Naive thymus-derived CD4-positive, alpha-beta T cell (primary cell): ENCODE results near the gene TRIM26. TPM values are rescaled to one million over a fixed set of nuclear protein-coding genes. Genes with fewer than 3 reads are reported as not detected.

ENCODE experiments used
- ATAC-seq: fragments of 150-1000 bp; cut with Tn5 transposase; 2 replicates; pipeline ENCODE4 v1.10.0; 2021; ENCODE audit warnings: mild to moderate bottlenecking, moderate library complexity
- CTCF ChIA-PET: fragments of 350-600 bp; sonication (Branson Sonifier 250); formaldehyde crosslinking; loops from one replicate; lab custom pipeline; 2021; ENCODE audit warnings: antibody characterized with exemption; lab: Charles Lee
- POLR2A ChIA-PET: fragments of 350-600 bp; sonication (Branson Sonifier 250); formaldehyde crosslinking; loops from one replicate; lab custom pipeline; 2021; ENCODE audit warnings: antibody characterized with exemption, inconsistent platforms; lab: Charles Lee
- DNase-seq, 9 donors: peaks; one replicate each; pipeline versions ENCODE4 v3.0.0 to v3.0.0-alpha.2; 2020 to 2022; ENCODE audit warnings: mixed read lengths in 1 of 9
- H3K27ac ChIP-seq: one replicate; pipeline ENCODE4 v1.7.0; 2013; ENCODE audit warnings: mild to moderate bottlenecking, low read depth, low read length, moderate library complexity
- H3K27me3 ChIP-seq, 2 donors: one replicate each; pipeline ENCODE4 v1.7.0; 2013; ENCODE audit warnings: low read length in 2 of 2, mild to moderate bottlenecking in 2 of 2, moderate library complexity in 2 of 2; ENCODE audit not compliant: control insufficient read depth in 2 of 2, insufficient read depth in 2 of 2
- H3K36me3 ChIP-seq, 3 experiments: 1 replicate in 2 of 3; 2 replicates in 1 of 3; pipeline ENCODE4 v1.7.0; 2013; ENCODE audit warnings: low read length in 3 of 3, mild to moderate bottlenecking in 3 of 3, moderate library complexity in 1 of 3; ENCODE audit not compliant: insufficient read depth in 3 of 3, control insufficient read depth in 2 of 3
- H3K4me1 ChIP-seq, 2 donors: one replicate each; pipeline ENCODE4 v1.7.0; 2013; ENCODE audit warnings: low read length in 2 of 2, mild to moderate bottlenecking in 2 of 2, moderate library complexity in 1 of 2; ENCODE audit not compliant: control insufficient read depth in 2 of 2, insufficient read depth in 2 of 2
- H3K4me3 ChIP-seq: 2 replicates; pipeline ENCODE4 v1.7.0; 2013; ENCODE audit warnings: mild to moderate bottlenecking, low read length
- H3K9me3 ChIP-seq, 3 experiments: 1 replicate in 2 of 3; 2 replicates in 1 of 3; pipeline ENCODE4 v1.7.0; 2013; ENCODE audit warnings: low read length in 3 of 3; ENCODE audit not compliant: control insufficient read depth in 2 of 3
- H3K27ac Mint-ChIP-seq, 9 donors: one replicate each; pipeline ENCODE4 v1.8.0; 2020 to 2022; ENCODE audit warnings: mixed read lengths in 9 of 9, mild to moderate bottlenecking in 8 of 9, moderate library complexity in 5 of 9, inconsistent platforms in 2 of 9
- H3K27me3 Mint-ChIP-seq, 5 donors: one replicate each; pipeline ENCODE4 v1.8.0; 2021 to 2022; ENCODE audit warnings: mixed read lengths in 5 of 5, mild to moderate bottlenecking in 1 of 5
- H3K36me3 Mint-ChIP-seq, 5 donors: one replicate each; pipeline ENCODE4 v1.8.0; 2020 to 2022; ENCODE audit warnings: mixed read lengths in 5 of 5, mild to moderate bottlenecking in 3 of 5, inconsistent platforms in 1 of 5
- H3K4me1 Mint-ChIP-seq, 7 donors: one replicate each; pipeline ENCODE4 v1.8.0; 2020 to 2022; ENCODE audit warnings: mixed read lengths in 7 of 7, mild to moderate bottlenecking in 3 of 7, inconsistent platforms in 1 of 7
- H3K4me3 Mint-ChIP-seq, 10 donors: one replicate each; pipeline ENCODE4 v1.8.0; 2020 to 2022; ENCODE audit warnings: mild to moderate bottlenecking in 10 of 10, mixed read lengths in 10 of 10, moderate library complexity in 6 of 10, inconsistent platforms in 2 of 10
- H3K9me3 Mint-ChIP-seq, 11 donors: one replicate each; pipeline ENCODE4 v1.8.0; 2020 to 2022; ENCODE audit warnings: mixed read lengths in 11 of 11, mild to moderate bottlenecking in 4 of 11, inconsistent platforms in 1 of 11, moderate library complexity in 1 of 11
- intact Hi-C, 2 donors: fragments of 100-400 bp; cut with micrococcal nuclease; formaldehyde crosslinking; loops; one replicate each; pipeline ENCODE4 v1.15.1; 2023
- polyA plus RNA-seq, 2 donors: library from polyadenylated mRNA; unstranded; fragments of 300-500 nt; fragmentation: Illumina TruSeq; gene quantifications; one replicate each; pipeline ENCODE4 v1.2.3, GENCODE V29; 2021
- total RNA-seq, 6 experiments: library from RNA in 5 of 6; stranded (reverse) in 5 of 6; gene quantifications; 1 replicate in 5 of 6; 2 replicates in 1 of 6; pipeline ENCODE4 v1.2.3 and lab custom pipeline; 2021 to 2026

Gene TRIM26
- total and polyA plus RNA-seq, 7 experiments from 2014 or later: 23.0 to 73.1 (median 47.6) TPM

- no peak overlapping the region for H3K27ac ChIP-seq
- Mint-ChIP-seq H3K27ac (peak overlapping the region in 2 of 9 donors; percentile 2 to 53), H3K36me3 (peaks cover 4 to 52% (median 32%) of the 10 kb centered on the region in 5 donors), H3K9me3 (peaks cover 0 to 5% (median 0%) of the 10 kb centered on the region in 11 donors), H3K4me3 (no peak overlapping the region), H3K4me1 (peaks cover 0 to 12% (median 0%) of the 10 kb centered on the region in 7 donors), H3K27me3 (peaks cover 0 to under 1% (median 0%) of the 10 kb centered on the region in 5 donors)
- H3K9me3 ChIP-seq: no peaks in the 10 kb centered on the region
- ATAC-seq (no peak), DNase-seq (no peak)
- H3K4me1 ChIP-seq: no peaks in the 10 kb centered on the region
- intact Hi-C loops: no loop called here
- H3K4me3 ChIP-seq: no peak overlapping the region
- ChIA-PET POLR2A (interaction anchor here (1.2 kb wide), 1 partner anchor 27 kb away, joined by 3 read pairs; the partner anchor contains the start of gene TRIM26), CTCF (no interaction called here)
- H3K36me3 ChIP-seq: peaks cover 11 to 61% (median 12%) of the 10 kb centered on the region in 3 experiments
- H3K27me3 ChIP-seq: no peaks in the 10 kb centered on the region
Observed at GRCh38 chr6:30185846-30186484, 27.2 kb downstream of the TRIM26 start.

- peak overlapping the region in 6 of 9 donors; percentile 2 to 68 (median 40) for H3K27ac Mint-ChIP-seq
- H3K4me3 Mint-ChIP-seq: no peak overlapping the region
- Histone ChIP-seq H3K27ac (no peak overlapping the region), H3K36me3 (peaks cover 2 to 46% (median 8%) of the 10 kb centered on the region in 3 experiments), H3K9me3 (no peaks in the 10 kb centered on the region), H3K4me1 (no peaks in the 10 kb centered on the region), H3K27me3 (no peaks in the 10 kb centered on the region), H3K4me3 (no peak overlapping the region)
- peaks cover 0 to 11% (median 4%) of the 10 kb centered on the region in 11 donors for H3K9me3 Mint-ChIP-seq
- ChIA-PET POLR2A (interaction anchor here (1.2 kb wide), 1 partner anchor 29 kb away, joined by 3 read pairs; the partner anchor contains the start of gene TRIM26), CTCF (no interaction called here)
- ATAC-seq: no peak
- H3K27me3 Mint-ChIP-seq: peaks cover 2 to 7% (median 4%) of the 10 kb centered on the region in 5 donors
- H3K36me3 Mint-ChIP-seq: peaks cover 4 to 41% (median 25%) of the 10 kb centered on the region in 5 donors
- intact Hi-C loops: no loop called here
- DNase-seq: no peak
- H3K4me1 Mint-ChIP-seq: peaks cover 0 to 12% (median 0%) of the 10 kb centered on the region in 7 donors
Observed at GRCh38 chr6:30184417-30185031, 28.7 kb downstream of the TRIM26 start.

GRCh38 chr6:30180145-30180544 lies 33.1 kb downstream of the TRIM26 start:
- H3K4me3 ChIP-seq: no peak overlapping the region
- intact Hi-C loops: no loop called here
- peaks cover 40 to 45% (median 43%) of the 10 kb centered on the region in 5 donors for H3K27me3 Mint-ChIP-seq
- H3K36me3 ChIP-seq: peaks cover 0 to 10% (median 0%) of the 10 kb centered on the region in 3 experiments
- ATAC-seq (no peak), DNase-seq (no peak)
- H3K9me3 ChIP-seq: no peaks in the 10 kb centered on the region
- H3K27me3 ChIP-seq: peaks cover 0 to 4% of the 10 kb centered on the region in 2 donors
- H3K4me3 Mint-ChIP-seq: no peak overlapping the region
- no peak overlapping the region for H3K27ac Mint-ChIP-seq
- peaks cover 4 to 16% (median 7%) of the 10 kb centered on the region in 5 donors for H3K36me3 Mint-ChIP-seq
- H3K4me1 ChIP-seq: no peaks in the 10 kb centered on the region
- ChIA-PET CTCF (interaction anchor here (0.6 kb wide), 1 partner anchor 48 kb away, joined by 3 read pairs; no protein-coding TSS in a partner anchor), POLR2A (interaction anchor here (0.7 kb wide), 1 partner anchor 1494 kb away, joined by 3 read pairs; no protein-coding TSS in a partner anchor)
- H3K27ac ChIP-seq: no peak overlapping the region
- peaks cover 0 to 12% (median 0%) of the 10 kb centered on the region in 7 donors for H3K4me1 Mint-ChIP-seq
- H3K9me3 Mint-ChIP-seq: peaks cover 0 to 18% (median 11%) of the 10 kb centered on the region in 11 donors

- Mint-ChIP-seq H3K9me3 (peaks cover 0 to 18% (median 11%) of the 10 kb centered on the region in 11 donors), H3K4me3 (no peak overlapping the region), H3K27ac (no peak overlapping the region), H3K36me3 (peaks cover 0 to 11% (median 0%) of the 10 kb centered on the region in 5 donors), H3K27me3 (peaks cover 52 to 57% (median 55%) of the 10 kb centered on the region in 5 donors), H3K4me1 (peaks cover 0 to 12% (median 0%) of the 10 kb centered on the region in 7 donors)
- Histone ChIP-seq H3K36me3 (no peaks in the 10 kb centered on the region), H3K9me3 (no peaks in the 10 kb centered on the region), H3K27ac (no peak overlapping the region), H3K4me1 (no peaks in the 10 kb centered on the region), H3K4me3 (no peak overlapping the region), H3K27me3 (peaks cover 0 to 4% of the 10 kb centered on the region in 2 donors)
- intact Hi-C loops: no loop called here
- ATAC-seq (no peak), DNase-seq (no peak)
- CTCF ChIA-PET: no interaction called here
- POLR2A ChIA-PET: no interaction called here
Observed at GRCh38 chr6:30178837-30179236, 34.4 kb downstream of the TRIM26 start.

GRCh38 chr6:30175765-30176164 lies 37.4 kb downstream of the TRIM26 start:
- intact Hi-C loops: no loop called here
- ATAC-seq (no peak), DNase-seq (no peak)
- no peak overlapping the region for H3K4me3 ChIP-seq
- Mint-ChIP-seq H3K4me1 (peaks cover 0 to 7% (median 2%) of the 10 kb centered on the region in 7 donors), H3K4me3 (no peak overlapping the region), H3K9me3 (peaks cover 0 to 15% (median 9%) of the 10 kb centered on the region in 11 donors), H3K27me3 (peaks cover 73 to 81% (median 78%) of the 10 kb centered on the region in 5 donors), H3K27ac (no peak overlapping the region), H3K36me3 (peaks cover 0 to 11% (median 0%) of the 10 kb centered on the region in 5 donors)
- ChIA-PET POLR2A (no interaction called here), CTCF (no interaction called here)
- H3K9me3 ChIP-seq: no peaks in the 10 kb centered on the region
- H3K36me3 ChIP-seq: no peaks in the 10 kb centered on the region
- H3K4me1 ChIP-seq: peaks cover 0 to 3% of the 10 kb centered on the region in 2 donors
- H3K27me3 ChIP-seq: peaks cover 5 to 8% of the 10 kb centered on the region in 2 donors
- no peak overlapping the region for H3K27ac ChIP-seq

- Histone ChIP-seq H3K9me3 (no peaks in the 10 kb centered on the region), H3K4me3 (no peak overlapping the region), H3K4me1 (peaks cover 0 to 3% of the 10 kb centered on the region in 2 donors), H3K36me3 (no peaks in the 10 kb centered on the region), H3K27me3 (peaks cover 12 to 14% of the 10 kb centered on the region in 2 donors), H3K27ac (no peak overlapping the region)
- peaks cover 69 to 86% (median 81%) of the 10 kb centered on the region in 5 donors for H3K27me3 Mint-ChIP-seq
- H3K9me3 Mint-ChIP-seq: no peaks in the 10 kb centered on the region
- CTCF ChIA-PET: no interaction called here
- intact Hi-C loops: no loop called here
- POLR2A ChIA-PET: no interaction called here
- DNase-seq: no peak
- peaks cover 0 to 24% (median 4%) of the 10 kb centered on the region in 7 donors for H3K4me1 Mint-ChIP-seq
- peak overlapping the region in 2 of 10 donors; percentile 25 to 41 for H3K4me3 Mint-ChIP-seq
- no peak overlapping the region for H3K27ac Mint-ChIP-seq
- H3K36me3 Mint-ChIP-seq: no peaks in the 10 kb centered on the region
- no peak for ATAC-seq
Observed at GRCh38 chr6:30172681-30173080, 40.5 kb downstream of the TRIM26 start.
